Left ventricle myocardium inferior (tissue), 1 donor: ENCODE data around the gene MDGA2. TPM values are rescaled to one million over a fixed set of nuclear protein-coding genes. Genes with fewer than 3 reads are reported as not detected.

Experiments
- DNase-seq: peaks from one replicate; pipeline ENCODE4 v3.0.0-alpha.2; 2020
- H3K27ac ChIP-seq: fragments of 200-600 bp; replicated peaks from 2 replicates; pipeline ENCODE4 v1.8.0; 2021
- H3K27me3 ChIP-seq: fragments of 200-600 bp; 2 replicates; pipeline ENCODE4 v1.8.0; 2021; ENCODE audit warnings: low read depth
- H3K36me3 ChIP-seq: fragments of 200-600 bp; 2 replicates; pipeline ENCODE4 v1.8.0; 2021
- H3K4me1 ChIP-seq: fragments of 200-600 bp; 2 replicates; pipeline ENCODE4 v1.8.0; 2021
- H3K4me3 ChIP-seq: fragments of 200-600 bp; 2 replicates; pipeline ENCODE4 v1.8.0; 2021; ENCODE audit warnings: mild to moderate bottlenecking, moderate library complexity
- H3K9me3 ChIP-seq: fragments of 200-600 bp; replicated peaks from 2 replicates; pipeline ENCODE4 v1.8.0; 2021
- CTCF ChIP-seq: fragments of 200-600 bp; IDR thresholded peaks from 2 replicates; pipeline ENCODE4 v1.8.0; 2021; ENCODE audit warnings: antibody characterized with exemption, mild to moderate bottlenecking, borderline replicate concordance
- intact Hi-C: fragments of 100-400 bp; cut with micrococcal nuclease; formaldehyde crosslinking; loops from one replicate; pipeline ENCODE4 v1.11.0; 2022
- total RNA-seq: library from RNA; stranded (reverse); fragmentation: NEBNext Ultra II Directional; extraction: Animal tissue kit (Norgen Biotek cat#: 25700); gene quantifications from one replicate; pipeline ENCODE4 v1.2.1, GENCODE V29; 2021
- donor health status: DM: no; HTN: yes; CAD: no; lungs with severe emphysema.

Gene MDGA2
- total RNA-seq, 1 donor from 2014 or later, result 0.19 TPM

DNA sequence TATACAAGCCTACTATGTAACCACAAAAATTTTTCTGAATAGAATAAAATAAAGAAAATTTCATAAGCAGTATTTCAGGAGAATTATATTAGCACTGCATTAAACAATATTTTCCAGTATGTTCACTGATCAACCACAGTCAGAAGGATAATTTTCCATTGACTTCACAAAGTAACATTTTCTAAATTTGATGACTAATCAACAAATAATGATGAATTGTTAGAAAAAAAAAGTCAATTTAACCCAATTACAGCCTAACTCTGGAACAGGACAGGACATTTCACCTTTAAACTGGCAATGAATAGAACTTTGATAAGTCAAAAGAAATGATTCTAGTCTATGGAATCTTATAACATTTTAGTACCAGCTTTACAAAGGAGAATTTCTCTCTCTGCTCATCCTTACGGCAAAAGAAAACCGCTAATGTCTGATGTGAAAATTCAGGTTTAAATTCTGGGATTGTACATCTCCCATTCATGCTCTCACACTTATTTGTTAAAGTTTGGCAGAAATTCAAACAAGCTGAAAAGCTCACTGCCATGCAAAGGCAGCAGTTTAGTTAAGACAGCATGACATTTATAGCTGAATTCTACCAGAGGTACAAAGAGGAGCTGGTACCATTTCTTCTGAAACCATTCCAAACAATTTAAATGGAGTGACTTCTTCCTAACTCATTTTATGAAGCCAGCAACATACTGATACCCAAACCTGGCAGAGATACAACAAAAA is 84.5 kb downstream of the MDGA2 start:
- no peak for DNase-seq
- Histone ChIP-seq H3K9me3 (peaks cover 15% of the 10 kb centered on the region), H3K27ac (no peak overlapping the region), H3K36me3 (no peaks in the 10 kb centered on the region), H3K4me1 (no peaks in the 10 kb centered on the region), H3K4me3 (no peak overlapping the region), H3K27me3 (no peaks in the 10 kb centered on the region)
- intact Hi-C loops, result no loop called here
- no peak for TF ChIP-seq CTCF

DNA sequence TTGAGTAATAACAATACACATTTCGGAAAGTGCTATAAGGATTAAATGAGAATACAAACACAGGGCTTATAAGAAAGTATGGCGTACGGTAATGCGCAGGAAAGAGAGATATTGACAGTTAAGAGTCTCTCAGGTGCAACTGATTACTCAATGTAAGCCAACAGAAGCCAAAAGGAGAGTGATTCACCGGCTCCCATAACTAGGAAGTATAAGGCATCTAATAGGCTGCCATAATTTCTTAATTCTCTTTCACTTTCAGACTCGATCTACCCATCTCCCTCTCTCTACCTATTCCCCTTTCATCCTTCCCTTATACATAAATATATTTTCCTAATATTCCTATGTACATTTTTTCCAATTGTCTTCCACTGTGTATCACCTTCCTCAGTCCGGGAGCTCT is 90.0 kb downstream of the MDGA2 start:
- DNase-seq, result no peak
- Histone ChIP-seq H3K36me3 (no peaks in the 10 kb centered on the region), H3K27me3 (no peaks in the 10 kb centered on the region), H3K4me1 (no peaks in the 10 kb centered on the region), H3K9me3 (no peaks in the 10 kb centered on the region), H3K27ac (no peak overlapping the region), H3K4me3 (no peak overlapping the region)
- TF ChIP-seq CTCF, result no peak
- intact Hi-C loops, result no loop called here

GRCh38 chr14:47567273-47567672 is 108.1 kb downstream of the MDGA2 start:
- Histone ChIP-seq H3K27ac (no peak overlapping the region), H3K9me3 (no peaks in the 10 kb centered on the region), H3K4me1 (no peaks in the 10 kb centered on the region), H3K27me3 (no peaks in the 10 kb centered on the region), H3K4me3 (no peak overlapping the region), H3K36me3 (no peaks in the 10 kb centered on the region)
- TF ChIP-seq CTCF, result no peak
- no peak for DNase-seq
- intact Hi-C loops, result no loop called here

GRCh38 chr14:47557894-47558293 is 117.5 kb downstream of the MDGA2 start:
- no peaks in the 10 kb centered on the region for H3K36me3 ChIP-seq
- H3K4me1 ChIP-seq, result no peaks in the 10 kb centered on the region
- H3K9me3 ChIP-seq, result peaks cover 4% of the 10 kb centered on the region
- H3K27me3 ChIP-seq, result no peaks in the 10 kb centered on the region
- H3K27ac ChIP-seq, result no peak overlapping the region
- TF ChIP-seq CTCF, result no peak
- intact Hi-C loops, result no loop called here
- DNase-seq, result no peak
- H3K4me3 ChIP-seq, result no peak overlapping the region

- Histone ChIP-seq H3K4me3 (no peak overlapping the region), H3K27ac (no peak overlapping the region), H3K36me3 (no peaks in the 10 kb centered on the region), H3K4me1 (no peaks in the 10 kb centered on the region), H3K9me3 (no peaks in the 10 kb centered on the region), H3K27me3 (no peaks in the 10 kb centered on the region)
- no peak for DNase-seq
- intact Hi-C loops, result no loop called here
- no peak for TF ChIP-seq CTCF
These were observed 120.1 kb downstream of the MDGA2 start for GRCh38 chr14:47555333-47555732.
